HK-2 (cell line): ENCODE data around the gene IFI27.
"Not testable (repeated sequence)": the region's sequence is repeated elsewhere in the genome, so short reads cannot be mapped to it uniquely, and the experiment has no call there.

ENCODE experiments used
- DNase-seq: peaks from one replicate; pipeline ENCODE4 v3.0.0-alpha.2; 2018; ENCODE audit not compliant: unreplicated experiment

IFI27 gene

DNA sequence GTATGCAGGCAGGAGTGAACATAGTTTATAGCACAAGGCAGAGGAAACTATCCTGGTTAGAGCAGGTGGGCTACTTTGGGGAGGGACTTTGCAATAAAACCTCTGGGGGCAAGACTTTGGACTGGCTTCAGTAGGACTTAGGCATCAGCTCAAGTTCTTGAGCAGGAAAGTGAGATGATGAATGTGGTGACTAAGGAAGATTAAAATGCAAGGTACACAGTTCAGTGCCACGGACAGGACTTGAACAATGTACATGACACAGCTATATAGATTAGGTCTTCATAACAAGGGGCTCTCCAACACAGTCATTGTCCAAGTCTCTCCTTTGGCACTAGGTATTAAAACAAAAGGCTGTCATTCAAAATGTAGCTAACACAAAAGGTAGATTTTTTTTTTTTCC is 42.1 kb downstream of the IFI27 start:
- DNase-seq, result no peak

GRCh38 chr14:94153750-94154342 is 43.3 kb downstream of the IFI27 start:
- DNase-seq, result no peak

- not testable (repeated sequence) for DNase-seq
These were observed 45.6 kb downstream of the IFI27 start for GRCh38 chr14:94156143-94156542.

DNA sequence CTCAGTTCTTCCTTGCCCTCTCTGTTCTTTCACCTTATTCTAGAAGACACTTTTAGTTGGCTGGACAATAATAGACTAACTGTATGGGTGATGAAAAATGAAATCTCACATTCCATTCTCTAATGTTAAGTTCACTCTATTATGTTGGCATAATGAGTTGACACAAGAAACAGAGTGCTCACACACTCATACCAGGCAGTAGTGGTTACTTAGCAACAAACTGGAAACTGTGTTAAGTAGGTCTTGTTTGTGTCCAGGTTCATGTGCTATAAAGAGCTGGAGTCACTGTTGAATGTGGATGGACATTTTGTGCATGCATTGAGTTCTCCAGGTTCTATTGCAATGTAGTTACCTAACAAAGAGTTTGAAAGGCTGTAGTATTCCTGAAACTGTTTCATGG is 46.7 kb downstream of the IFI27 start:
- no peak for DNase-seq

DNA sequence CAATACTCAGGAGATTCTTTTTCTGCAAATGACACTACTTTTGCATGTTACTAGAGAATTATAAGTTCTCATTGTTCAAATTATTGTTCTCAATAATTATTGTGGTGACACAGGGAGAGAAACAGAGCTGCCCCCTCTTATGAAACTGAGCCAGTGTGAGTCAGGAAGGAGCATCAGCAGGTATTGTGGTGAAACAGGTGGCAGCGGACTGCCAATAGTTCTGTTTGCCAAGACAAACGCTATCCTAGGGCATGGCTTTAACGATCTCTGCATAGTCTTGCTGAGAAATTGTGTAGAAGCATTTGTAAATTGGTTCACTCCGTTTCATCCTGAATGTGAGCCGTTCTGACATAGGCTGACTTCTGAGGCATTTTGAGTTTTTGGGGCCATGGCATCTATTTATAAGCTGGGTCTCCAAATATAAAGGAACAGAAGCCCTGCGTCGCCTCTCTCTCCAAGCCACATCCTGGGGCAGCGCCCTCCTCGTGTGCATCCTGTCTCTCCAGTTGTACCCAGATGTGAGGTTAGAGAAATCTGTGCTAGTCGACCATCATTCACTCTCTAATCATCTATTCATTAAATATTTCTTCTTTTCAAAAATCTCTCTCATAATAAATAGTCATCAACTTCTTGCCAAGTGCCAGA is 47.8 kb downstream of the IFI27 start:
- no peak for DNase-seq

DNA sequence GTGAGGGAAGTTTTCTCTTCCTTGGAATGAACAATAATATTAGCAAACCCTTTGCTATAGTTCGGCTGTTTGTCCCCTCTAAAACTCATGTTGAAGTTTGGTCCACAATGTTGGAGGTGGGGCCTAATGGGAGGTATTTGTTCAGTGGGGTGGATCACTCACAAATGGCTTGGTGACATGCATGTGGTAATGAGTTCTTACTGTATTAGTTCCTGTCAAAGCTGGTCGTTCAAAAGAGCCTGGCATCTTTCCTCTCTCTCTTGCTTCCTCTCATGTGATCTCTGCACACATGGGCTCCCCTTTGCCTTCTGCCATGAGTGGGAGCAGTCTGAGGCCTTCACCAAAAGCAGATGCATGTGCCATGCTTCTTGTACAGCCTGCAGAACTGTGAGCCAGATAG is 50.5 kb downstream of the IFI27 start:
- DNase-seq, result no peak

- DNase-seq, result no peak
These were observed 51.4 kb downstream of the IFI27 start for GRCh38 chr14:94161981-94162380.

GRCh38 chr14:94162466-94162865 is 51.9 kb downstream of the IFI27 start:
- DNase-seq, result no peak

DNA sequence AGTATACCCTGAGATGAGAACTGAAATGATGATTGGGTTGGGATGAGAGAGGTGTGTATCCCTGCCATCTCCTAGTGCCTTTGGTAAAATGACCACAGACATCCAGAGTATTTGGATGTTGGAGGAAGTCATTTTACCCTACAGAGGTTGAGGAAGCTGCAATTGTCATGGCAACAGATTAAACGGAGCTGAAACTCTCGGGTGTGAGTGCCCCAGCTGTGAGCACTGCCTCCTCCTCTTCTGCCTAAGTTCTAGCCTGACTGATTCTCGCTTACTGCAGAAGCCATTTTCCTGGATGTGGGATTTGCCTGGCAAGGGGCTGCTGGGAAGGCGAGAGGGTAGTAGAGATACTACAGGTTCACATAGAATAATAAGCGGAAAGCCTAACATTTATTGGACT is 53.3 kb downstream of the IFI27 start:
- no peak for DNase-seq

DNA sequence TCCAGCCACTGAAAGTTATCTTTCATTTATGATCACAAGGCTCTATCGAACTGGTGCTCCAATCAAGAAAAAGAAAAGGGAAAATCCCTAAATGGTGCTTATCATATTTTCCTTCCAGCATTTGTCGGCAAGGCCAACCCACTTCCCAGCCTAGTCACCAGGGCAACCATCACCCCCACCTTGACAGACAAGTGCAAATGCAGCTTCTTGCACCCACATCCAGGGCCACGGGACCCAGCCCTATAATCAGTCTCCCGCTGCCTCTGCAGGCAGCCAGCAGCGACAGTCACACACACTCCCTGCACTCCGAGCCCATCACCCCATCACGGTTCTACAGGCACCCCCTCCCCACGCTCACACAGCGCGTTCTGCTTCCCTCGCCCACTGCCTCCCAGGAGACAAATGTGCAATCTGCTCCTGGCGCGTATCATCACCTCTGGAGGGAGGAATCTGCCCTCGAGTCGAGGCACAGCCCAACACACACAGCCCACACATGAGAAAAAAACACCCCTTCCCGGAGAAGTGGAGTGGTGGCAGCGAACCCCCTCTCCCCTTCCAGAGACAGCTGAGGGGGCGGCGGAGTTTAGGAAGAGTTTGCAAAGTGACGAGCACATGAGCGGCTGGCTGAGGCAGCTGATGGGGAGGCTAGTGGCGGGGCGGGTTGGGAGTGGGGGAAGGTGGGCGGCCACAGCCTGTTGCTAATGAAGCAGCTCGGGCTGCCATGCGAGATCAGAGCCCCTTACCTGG is 54.3 kb downstream of the IFI27 start:
- DNase-seq, result no peak

DNA sequence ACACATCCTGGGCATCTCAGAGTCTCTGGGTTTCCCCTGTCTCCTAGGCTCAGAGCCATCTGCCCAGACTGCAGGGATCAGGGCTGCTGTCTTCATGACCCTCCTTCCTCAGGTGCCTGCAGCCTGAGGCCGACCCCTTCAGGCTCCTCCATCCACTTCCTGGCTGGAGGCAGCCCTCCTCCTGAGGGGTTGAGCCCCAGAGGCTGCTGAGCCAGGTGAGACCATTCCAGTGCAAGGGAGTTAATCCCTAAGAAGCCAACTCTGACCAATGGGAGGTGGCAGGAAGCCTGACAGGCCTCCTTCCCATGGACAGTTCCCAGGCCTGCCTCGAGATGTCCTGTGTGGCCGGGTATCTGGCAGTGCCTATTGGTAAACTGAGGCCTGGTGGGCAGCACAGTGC is 55.2 kb downstream of the IFI27 start:
- DNase-seq, result no peak
